MM.1S (cell line): ENCODE data around the gene FLT1.

Source experiments
- DNase-seq: peaks from one replicate; pipeline ENCODE4 v3.0.0-alpha.2; 2015
- H2AFZ ChIP-seq: fragments of 300-600 bp; sonication (generic); 2 replicates; pipeline ENCODE4 v1.6.0; 2016; ENCODE audit warnings: antibody characterized with exemption, low read length
- H3F3A ChIP-seq: fragments of 300-600 bp; sonication (generic); 2 replicates; pipeline ENCODE4 v1.6.1; 2016; ENCODE audit warnings: mild to moderate bottlenecking, antibody characterized with exemption, low read length, moderate library complexity, mixed read lengths; ENCODE audit not compliant: insufficient read depth
- H3K27ac ChIP-seq: fragments of 300-600 bp; sonication (generic); 2 replicates; pipeline ENCODE4 v1.5.1; 2016; ENCODE audit warnings: mild to moderate bottlenecking, low read length
- H3K27me3 ChIP-seq: fragments of 300-600 bp; sonication (generic); replicated peaks from 2 replicates; pipeline ENCODE4 v1.6.0; 2016; ENCODE audit warnings: low read length; ENCODE audit not compliant: insufficient read depth
- H3K36me3 ChIP-seq: fragments of 300-600 bp; sonication (generic); replicated peaks from 2 replicates; pipeline ENCODE4 v1.6.1; 2016; ENCODE audit warnings: mild to moderate bottlenecking, low read length, mixed read lengths; ENCODE audit not compliant: insufficient read depth
- H3K4me1 ChIP-seq: fragments of 300-600 bp; sonication (generic); 2 replicates; pipeline ENCODE4 v1.6.1; 2016; ENCODE audit warnings: low read length, mixed read lengths
- H3K4me2 ChIP-seq: fragments of 300-600 bp; sonication (generic); 2 replicates; pipeline ENCODE4 v1.6.0; 2016; ENCODE audit warnings: low read depth, low read length
- H3K4me3 ChIP-seq: fragments of 300-600 bp; sonication (generic); 2 replicates; pipeline ENCODE4 v1.5.1; 2016; ENCODE audit warnings: low read length, mixed read lengths
- H3K79me2 ChIP-seq: fragments of 300-600 bp; sonication (generic); 2 replicates; pipeline ENCODE4 v1.6.1; 2016; ENCODE audit warnings: mixed run types, low read length, mixed read lengths
- H3K9ac ChIP-seq: fragments of 300-600 bp; sonication (generic); 2 replicates; pipeline ENCODE4 v1.6.1; 2016; ENCODE audit warnings: low read length, mixed read lengths
- H3K9me2 ChIP-seq: fragments of 300-600 bp; sonication (generic); replicated peaks from 2 replicates; pipeline ENCODE4 v1.6.1; 2016; ENCODE audit warnings: mild to moderate bottlenecking, low read length, mixed read lengths; ENCODE audit not compliant: insufficient read depth
- H3K9me3 ChIP-seq: fragments of 300-600 bp; sonication (generic); replicated peaks from 2 replicates; pipeline ENCODE4 v1.6.1; 2016; ENCODE audit warnings: mild to moderate bottlenecking, low read length, mixed read lengths; ENCODE audit not compliant: insufficient read depth
- H4K20me1 ChIP-seq: fragments of 300-600 bp; sonication (generic); 2 replicates; pipeline ENCODE4 v1.6.1; 2016; ENCODE audit warnings: mild to moderate bottlenecking, low read length, moderate library complexity, mixed read lengths; ENCODE audit not compliant: insufficient read depth
- CTCF ChIP-seq: fragments of 300-600 bp; sonication (generic); IDR thresholded peaks from 2 replicates; pipeline ENCODE4 v1.5.1; 2016; ENCODE audit warnings: antibody characterized with exemption, low read length, mixed read lengths
- EZH2 ChIP-seq: fragments of 300-600 bp; sonication (generic); optimal IDR thresholded peaks from 2 replicates; pipeline ENCODE3; 2017; ENCODE audit warnings: low read depth, mild to moderate bottlenecking, antibody characterized with exemption, low read length, mixed read lengths
- EZH2phosphoT487 ChIP-seq: fragments of 300-600 bp; sonication (generic); IDR thresholded peaks from 2 replicates; pipeline ENCODE4 v1.6.1; 2018; ENCODE audit warnings: antibody characterized with exemption, low read length

FLT1 gene

GRCh38 chr13:28447206-28447605 lies 47.7 kb downstream of the FLT1 start:
- no peaks in the 10 kb centered on the region for H4K20me1 ChIP-seq
- no peaks in the 10 kb centered on the region for H3K4me1 ChIP-seq
- H3K4me2 ChIP-seq, result no peak overlapping the region
- no peak overlapping the region for H2AFZ ChIP-seq
- no peaks in the 10 kb centered on the region for H3K9me2 ChIP-seq
- H3K27ac ChIP-seq, result no peak overlapping the region
- no peaks in the 10 kb centered on the region for H3K9me3 ChIP-seq
- no peak for DNase-seq
- H3F3A ChIP-seq, result no peaks in the 10 kb centered on the region
- H3K36me3 ChIP-seq, result no peaks in the 10 kb centered on the region
- no peak for TF ChIP-seq CTCF
- no peaks in the 10 kb centered on the region for H3K79me2 ChIP-seq
- no peaks in the 10 kb centered on the region for H3K27me3 ChIP-seq
- no peak overlapping the region for H3K9ac ChIP-seq
- H3K4me3 ChIP-seq, result no peak overlapping the region

DNA sequence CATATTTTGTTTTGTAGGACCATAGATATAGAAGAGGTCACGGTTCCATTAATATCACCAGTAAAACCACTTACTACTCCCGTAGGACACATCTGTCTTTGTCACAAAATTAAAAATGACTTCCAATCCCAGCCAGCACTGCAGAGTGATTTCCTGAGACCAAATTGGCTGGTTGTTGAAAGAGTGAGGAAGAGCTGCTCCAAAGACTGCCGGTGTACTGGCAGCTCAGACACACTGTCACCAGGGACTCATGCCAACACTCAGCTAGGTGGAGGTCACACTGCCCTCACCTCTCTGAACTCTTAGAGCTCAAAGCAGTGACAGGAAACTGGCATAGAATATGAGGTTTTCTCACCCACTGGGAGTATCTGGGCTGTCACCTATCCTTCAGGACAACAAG lies 52.1 kb downstream of the FLT1 start:
- Histone ChIP-seq H4K20me1 (no peaks in the 10 kb centered on the region), H3K4me1 (no peaks in the 10 kb centered on the region), H3K79me2 (no peaks in the 10 kb centered on the region), H3K4me3 (no peak overlapping the region), H3K27ac (no peak overlapping the region), H3F3A (no peaks in the 10 kb centered on the region), H3K9me2 (no peaks in the 10 kb centered on the region), H3K4me2 (no peak overlapping the region), H3K27me3 (no peaks in the 10 kb centered on the region), H3K36me3 (no peaks in the 10 kb centered on the region), H3K9ac (no peak overlapping the region), H3K9me3 (no peaks in the 10 kb centered on the region), H2AFZ (no peak overlapping the region)
- TF ChIP-seq EZH2 (no peak), CTCF (no peak), EZH2phosphoT487 (no peak)
- no peak for DNase-seq

DNA sequence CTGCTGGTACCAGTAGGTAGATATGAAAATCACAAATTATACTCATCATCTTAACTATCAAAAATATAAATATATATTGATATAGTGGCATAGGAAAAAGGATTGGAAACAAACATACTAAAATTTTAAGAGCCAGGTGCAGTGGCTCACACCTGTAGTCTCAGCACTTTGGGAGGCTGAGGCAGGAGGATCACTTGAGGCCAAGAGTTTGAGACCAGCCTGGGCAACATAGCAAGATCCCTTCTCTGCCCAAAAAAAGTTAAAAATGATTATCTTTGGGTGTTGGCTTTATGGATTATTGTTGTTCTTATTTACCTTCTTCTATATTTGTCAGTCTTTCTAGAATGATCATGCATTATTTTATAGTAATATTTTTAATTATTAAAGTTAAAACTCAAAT lies 53.4 kb downstream of the FLT1 start:
- Histone ChIP-seq H3K9ac (no peak overlapping the region), H3K27ac (no peak overlapping the region)

More for the DNA sequence above, 53.4 kb downstream of the FLT1 start:
- Histone ChIP-seq H3F3A (no peaks in the 10 kb centered on the region), H3K27me3 (no peaks in the 10 kb centered on the region), H3K36me3 (no peaks in the 10 kb centered on the region), H3K79me2 (no peaks in the 10 kb centered on the region), H3K4me1 (no peaks in the 10 kb centered on the region), H3K4me2 (no peak overlapping the region), H3K9me2 (no peaks in the 10 kb centered on the region), H2AFZ (no peak overlapping the region), H3K9me3 (no peaks in the 10 kb centered on the region), H3K4me3 (no peak overlapping the region), H4K20me1 (no peaks in the 10 kb centered on the region)
- TF ChIP-seq EZH2phosphoT487, result no peak
- no peak for TF ChIP-seq CTCF
- no peak for TF ChIP-seq EZH2
- no peak for DNase-seq
